A549 (cell line): Measurements from ENCODE around the gene MLXIPL. TPM values are rescaled to one million over a fixed set of nuclear protein-coding genes. Genes with fewer than 3 reads are reported as not detected.

Experiments
- ATAC-seq, 2 experiments: fragments of 200-7000 bp in 1 of 2; fragments of >200 bp in 1 of 2; cut with Nextera tagmentation in 1 of 2; cut with Tn5 transposase in 1 of 2; 3 replicates each; pipeline versions ENCODE4 v1.8.0 to v1.9.1; 2018 to 2020; ENCODE audit warnings: mild to moderate bottlenecking in 1 of 2, moderate library complexity in 1 of 2
- CTCF ChIA-PET: fragments of 300-600 bp; sonication (Branson Sonifier 250); formaldehyde crosslinking; extraction: SDS; loops from one replicate; lab custom pipeline; 2021; ENCODE audit warnings: antibody characterized with exemption, inconsistent platforms; lab: Yijun Ruan, JAX
- POLR2A ChIA-PET: fragments of 350-600 bp; formaldehyde crosslinking; extraction: SDS; loops from one replicate; lab custom pipeline; 2021; ENCODE audit warnings: antibody characterized with exemption, inconsistent platforms; lab: Yijun Ruan, JAX
- DNase-seq, 2 experiments: peaks; one replicate each; pipeline versions ENCODE4 v3.0.0 to v3.0.0-alpha.2; 2011 to 2016; ENCODE audit warnings: low read depth in 1 of 2, low spot score in 1 of 2
- FAIRE-seq: peaks from 2 replicates; lab custom pipeline; 2011; peaks lifted over from hg19 to GRCh38; lab: Jason Lieb, UNC
- H3K27ac ChIP-seq, 2 experiments: fragments of >200 bp; sonication (Bioruptor Twin); formaldehyde crosslinking; 3 replicates each; pipeline ENCODE4 v1.5.1; 2016 to 2017
- H3K4me1 ChIP-seq: fragments of >200 bp; sonication (Bioruptor Twin); formaldehyde crosslinking; 3 replicates; pipeline ENCODE4 v1.6.1; 2016
- H3K4me2 ChIP-seq: fragments of >200 bp; sonication (Bioruptor Twin); formaldehyde crosslinking; 3 replicates; pipeline ENCODE4 v1.6.1; 2016
- H3K4me3 ChIP-seq: fragments of >200 bp; sonication (Bioruptor Twin); formaldehyde crosslinking; 3 replicates; pipeline ENCODE4 v1.5.1; 2016
- H3K9me3 ChIP-seq: fragments of >200 bp; sonication (Bioruptor Twin); formaldehyde crosslinking; 3 replicates; pipeline ENCODE4 v1.6.1; 2016
- BHLHE40 ChIP-seq: IDR thresholded peaks from 2 replicates; pipeline ENCODE4 v1.6.1; 2012; ENCODE audit warnings: low read depth, low read length, inconsistent platforms
- CBX8 ChIP-seq: fragments of 200-600 bp; sonication (generic); IDR thresholded peaks from 2 replicates; pipeline ENCODE4 v1.6.1; 2016
- CEBPB ChIP-seq, 2 experiments: fragments of >200 bp in 1 of 2; sonication (Bioruptor Twin) in 1 of 2; formaldehyde crosslinking in 1 of 2; IDR thresholded peaks; 2 replicates each; pipeline ENCODE4 v1.6.1; 2012 to 2016
- EHF ChIP-seq: fragments of 250-450 bp; sonication (Bioruptor Pico); IDR thresholded peaks from 2 replicates; pipeline ENCODE4 v1.5.0; 2020; ENCODE audit warnings: mild to moderate bottlenecking
- FOSL2 ChIP-seq, 2 experiments: fragments of 450-650 bp in 1 of 2; fragments of >200 bp in 1 of 2; sonication (Bioruptor Twin) in 1 of 2; formaldehyde crosslinking; IDR thresholded peaks; 2 replicates each; pipeline versions ENCODE4 v1.5.0 to v1.6.1; 2016 to 2020; ENCODE audit warnings: mild to moderate bottlenecking in 1 of 2, moderate library complexity in 1 of 2
- FOXS1 ChIP-seq: fragments of 250-450 bp; sonication (Bioruptor Pico); IDR thresholded peaks from 2 replicates; pipeline ENCODE4 v1.5.0; 2020; ENCODE audit warnings: mild to moderate bottlenecking, moderate library complexity
- GATA3 ChIP-seq: IDR thresholded peaks from 2 replicates; pipeline ENCODE4 v1.6.1; 2012; ENCODE audit warnings: borderline replicate concordance
- HOXA7 ChIP-seq: fragments of 250-450 bp; sonication (Bioruptor Pico); IDR thresholded peaks from 2 replicates; pipeline ENCODE4 v1.5.0; 2020; ENCODE audit warnings: mild to moderate bottlenecking, moderate library complexity
- JUN ChIP-seq, 2 experiments: fragments of >200 bp; sonication (Bioruptor Twin); formaldehyde crosslinking; IDR thresholded peaks; 2 replicates in 1 of 2; 3 replicates in 1 of 2; pipeline ENCODE4 v1.6.1; 2016 to 2017
- KDM1A ChIP-seq: fragments of 200-600 bp; sonication (generic); IDR thresholded peaks from 2 replicates; pipeline ENCODE4 v1.6.1; 2016; ENCODE audit warnings: low read depth, mild to moderate bottlenecking
- MAZ ChIP-seq: fragments of 150-350 bp; IDR thresholded peaks from 2 replicates; pipeline ENCODE4 v1.6.1; 2014; ENCODE audit warnings: antibody characterized with exemption, low read depth, low read length, borderline replicate concordance
- NFE2L2 ChIP-seq: fragments of 150-350 bp; conservative IDR thresholded peaks from 2 replicates; pipeline ENCODE4 v1.6.1; 2014; ENCODE audit warnings: low read length
- PHF8 ChIP-seq: fragments of 200-600 bp; sonication (generic); IDR thresholded peaks from 2 replicates; pipeline ENCODE4 v1.6.1; 2016; ENCODE audit warnings: low read depth, mild to moderate bottlenecking, antibody characterized with exemption, moderate library complexity, borderline replicate concordance
- POLR2AphosphoS2 ChIP-seq: conservative IDR thresholded peaks from 2 replicates; pipeline ENCODE4 v1.6.1; 2012; ENCODE audit warnings: low read length, improper control_type of control experiment, inconsistent platforms
- RAD21 ChIP-seq, 2 experiments: fragments of >200 bp in 1 of 2; sonication (Bioruptor Twin) in 1 of 2; formaldehyde crosslinking in 1 of 2; IDR thresholded peaks in 1 of 2; conservative IDR thresholded peaks in 1 of 2; 2 replicates in 1 of 2; 3 replicates in 1 of 2; pipeline ENCODE4 v1.6.1; 2012 to 2018; ENCODE audit warnings: inconsistent platforms in 1 of 2
- RARB ChIP-seq: fragments of 250-450 bp; sonication (Bioruptor Pico); IDR thresholded peaks from 2 replicates; pipeline ENCODE4 v1.8.0; 2021; ENCODE audit warnings: mild to moderate bottlenecking, moderate library complexity
- RFX5 ChIP-seq: fragments of 450-650 bp; IDR thresholded peaks from 2 replicates; pipeline ENCODE4 v1.7.1; 2014; ENCODE audit warnings: antibody characterized with exemption, mild to moderate bottlenecking, moderate library complexity
- TP53 ChIP-seq: fragments of 250-450 bp; sonication (Bioruptor Pico); IDR thresholded peaks from 2 replicates; pipeline ENCODE4 v1.5.0; 2021; ENCODE audit warnings: mild to moderate bottlenecking, moderate library complexity
- ZFP36 ChIP-seq: fragments of 450-650 bp; IDR thresholded peaks from 2 replicates; pipeline ENCODE4 v1.6.1; 2014; ENCODE audit warnings: borderline replicate concordance; ENCODE audit not compliant: partially characterized antibody
- ZNF302 ChIP-seq: fragments of 250-450 bp; sonication (Bioruptor Pico); IDR thresholded peaks from 2 replicates; pipeline ENCODE4 v1.9.0; 2021; ENCODE audit warnings: inconsistent platforms, mild to moderate bottlenecking, moderate library complexity
- ZSCAN20 ChIP-seq: fragments of 250-450 bp; sonication (Bioruptor Pico); IDR thresholded peaks from 2 replicates; pipeline ENCODE4 v1.8.0; 2022; ENCODE audit warnings: mild to moderate bottlenecking, moderate library complexity
- WGBS: methylation state at CpG from one replicate; pipeline ENCODE4 v1.1.6; 2017; ENCODE audit errors: missing lambda C conversion rate; 5-methylcytosine and 5-hydroxymethylcytosine counted together
- polyA plus RNA-seq, 4 experiments: library from polyadenylated mRNA; depleted of rRNA in 3 of 4; stranded (reverse); fragments of >200 nt; fragmentation: RNase III in 1 of 4; extraction: RNeasy Plus Mini Kit Qiagen cat#74134 plus additional on column Dnase treatment in 1 of 4; gene quantifications; 2 replicates in 3 of 4; 3 replicates in 1 of 4; pipeline ENCODE4 v1.2.3, GENCODE V29; 2011 to 2017
- TF ChIP-seq, protein P1 (sequence below): fragments of 150-350 bp; IDR thresholded peaks from 2 replicates; pipeline ENCODE4 v1.6.1; 2014; ENCODE audit warnings: low read depth, mild to moderate bottlenecking, low read length
- TF ChIP-seq, protein P2 (sequence below): IDR thresholded peaks from 2 replicates; pipeline ENCODE4 v1.6.1; 2012; ENCODE audit warnings: low read depth, borderline replicate concordance
- TF ChIP-seq, protein P3 (sequence below): IDR thresholded peaks from 2 replicates; pipeline ENCODE4 v1.6.1; 2012
- TF ChIP-seq, protein P4 (sequence below): fragments of 250-450 bp; sonication (Bioruptor Pico); IDR thresholded peaks from 2 replicates; pipeline ENCODE4 v1.5.0; 2021; ENCODE audit warnings: mild to moderate bottlenecking, moderate library complexity, borderline replicate concordance
- TF ChIP-seq, protein P5 (sequence below): fragments of >200 bp; sonication (Bioruptor Twin); formaldehyde crosslinking; IDR thresholded peaks from 3 replicates; pipeline ENCODE4 v1.5.1; 2016

MLXIPL gene
- polyA plus RNA-seq, 2 of the 4 experiments (the other 2 are of a cell fraction) = 1.4 to 3.3 TPM

DNA sequence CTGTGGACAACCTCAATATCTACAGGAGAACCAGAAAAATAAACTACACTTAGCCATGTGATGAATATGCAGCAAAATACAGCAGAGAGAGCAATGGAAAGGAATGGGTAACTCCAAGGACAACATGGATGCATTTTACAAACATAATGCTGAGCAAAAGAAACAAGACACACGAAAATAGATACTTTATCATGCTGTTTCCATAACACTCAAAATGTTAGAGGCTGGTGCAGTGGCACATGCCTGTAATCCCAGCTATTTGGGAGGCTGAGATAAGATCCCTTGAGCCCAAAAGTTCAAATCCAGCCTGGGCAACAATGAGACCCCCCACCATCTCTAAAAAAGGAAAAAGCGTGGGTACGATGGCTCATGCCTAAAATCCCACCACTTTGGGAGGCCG lies 75.1 kb downstream of the MLXIPL start:
- WGBS = 88% methylated on average over 4 of the region's 4 CpGs
- FAIRE-seq (no peak), ATAC-seq (no peak), DNase-seq (no peak)
- no peak for TF ChIP-seq ZFP36
- no peak for TF ChIP-seq ZSCAN20 (CRISPR knock-in tag)
- TF ChIP-seq, protein P1, sequence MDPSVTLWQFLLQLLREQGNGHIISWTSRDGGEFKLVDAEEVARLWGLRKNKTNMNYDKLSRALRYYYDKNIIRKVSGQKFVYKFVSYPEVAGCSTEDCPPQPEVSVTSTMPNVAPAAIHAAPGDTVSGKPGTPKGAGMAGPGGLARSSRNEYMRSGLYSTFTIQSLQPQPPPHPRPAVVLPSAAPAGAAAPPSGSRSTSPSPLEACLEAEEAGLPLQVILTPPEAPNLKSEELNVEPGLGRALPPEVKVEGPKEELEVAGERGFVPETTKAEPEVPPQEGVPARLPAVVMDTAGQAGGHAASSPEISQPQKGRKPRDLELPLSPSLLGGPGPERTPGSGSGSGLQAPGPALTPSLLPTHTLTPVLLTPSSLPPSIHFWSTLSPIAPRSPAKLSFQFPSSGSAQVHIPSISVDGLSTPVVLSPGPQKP = no peak
- no peak for TF ChIP-seq RAD21 (conservative IDR thresholded peaks at IDR 0.05 in 1 of 2, IDR thresholded peaks at IDR 0.05 in 1 of 2)
- TF ChIP-seq POLR2AphosphoS2 = no peak
- no peak for TF ChIP-seq RARB (CRISPR knock-in tag)
- no peak for TF ChIP-seq NFE2L2
- TF ChIP-seq, protein P2, sequence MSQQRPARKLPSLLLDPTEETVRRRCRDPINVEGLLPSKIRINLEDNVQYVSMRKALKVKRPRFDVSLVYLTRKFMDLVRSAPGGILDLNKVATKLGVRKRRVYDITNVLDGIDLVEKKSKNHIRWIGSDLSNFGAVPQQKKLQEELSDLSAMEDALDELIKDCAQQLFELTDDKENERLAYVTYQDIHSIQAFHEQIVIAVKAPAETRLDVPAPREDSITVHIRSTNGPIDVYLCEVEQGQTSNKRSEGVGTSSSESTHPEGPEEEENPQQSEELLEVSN = no peak
- TF ChIP-seq, protein P3, sequence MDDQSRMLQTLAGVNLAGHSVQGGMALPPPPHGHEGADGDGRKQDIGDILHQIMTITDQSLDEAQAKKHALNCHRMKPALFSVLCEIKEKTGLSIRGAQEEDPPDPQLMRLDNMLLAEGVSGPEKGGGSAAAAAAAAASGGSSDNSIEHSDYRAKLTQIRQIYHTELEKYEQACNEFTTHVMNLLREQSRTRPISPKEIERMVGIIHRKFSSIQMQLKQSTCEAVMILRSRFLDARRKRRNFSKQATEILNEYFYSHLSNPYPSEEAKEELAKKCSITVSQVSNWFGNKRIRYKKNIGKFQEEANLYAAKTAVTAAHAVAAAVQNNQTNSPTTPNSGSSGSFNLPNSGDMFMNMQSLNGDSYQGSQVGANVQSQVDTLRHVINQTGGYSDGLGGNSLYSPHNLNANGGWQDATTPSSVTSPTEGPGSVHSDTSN = no peak
- TF ChIP-seq EHF (CRISPR knock-in tag) = no peak
- TF ChIP-seq JUN (IDR thresholded peaks at IDR 0.05) = no peak
- TF ChIP-seq MAZ = no peak
- Histone ChIP-seq H3K4me2 (no peak overlapping the region), H3K4me1 (no peaks in the 10 kb centered on the region), H3K4me3 (no peak overlapping the region), H3K27ac (no peak overlapping the region), H3K9me3 (no peaks in the 10 kb centered on the region)
- POLR2A ChIA-PET = interaction anchor here (0.7 kb wide), 1 partner anchor 12 kb away, joined by 3 read pairs; no protein-coding TSS in a partner anchor
- CTCF ChIA-PET = interaction anchor here (0.7 to 1.0 kb wide), 2 partner anchors 9 to 11 kb away, joined by 3 read pairs; no protein-coding TSS in a partner anchor

DNA sequence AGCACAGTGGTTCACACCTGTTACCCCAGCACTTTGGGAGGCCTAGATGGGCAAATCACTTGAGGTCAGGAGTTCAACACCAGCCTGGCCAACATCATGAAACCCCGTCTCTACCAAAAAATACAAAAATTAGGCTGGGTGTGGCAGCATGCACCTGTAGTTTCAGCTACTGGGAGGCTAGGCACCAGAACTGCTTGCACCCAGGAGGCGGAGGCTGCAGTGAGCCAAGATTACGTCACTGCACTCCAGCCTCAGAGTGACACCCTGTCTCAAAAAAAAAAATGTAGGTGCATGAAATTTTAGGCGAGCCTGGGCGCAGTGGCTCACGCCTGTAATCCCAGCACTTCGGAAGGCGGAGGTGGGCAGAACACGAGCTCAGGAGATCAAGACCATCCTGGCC lies 76.5 kb downstream of the MLXIPL start:
- no peak overlapping the region for H3K27ac ChIP-seq
- no peak overlapping the region for H3K4me3 ChIP-seq
- H3K4me1 ChIP-seq = no peaks in the 10 kb centered on the region
- CTCF ChIA-PET = interaction anchor here (1.0 to 1.9 kb wide), 3 partner anchors 25 to 187 kb away, joined by 3 to 5 read pairs (median 4); no protein-coding TSS in a partner anchor
- POLR2A ChIA-PET = interaction anchor here (1.7 kb wide), 1 partner anchor 9 kb away, joined by 9 read pairs; the partner anchor contains the start of gene BCL7B
- no peak for ATAC-seq
- no peaks in the 10 kb centered on the region for H3K9me3 ChIP-seq
- 91% methylated on average over 9 of the region's 9 CpGs for WGBS
- TF ChIP-seq, protein P4, sequence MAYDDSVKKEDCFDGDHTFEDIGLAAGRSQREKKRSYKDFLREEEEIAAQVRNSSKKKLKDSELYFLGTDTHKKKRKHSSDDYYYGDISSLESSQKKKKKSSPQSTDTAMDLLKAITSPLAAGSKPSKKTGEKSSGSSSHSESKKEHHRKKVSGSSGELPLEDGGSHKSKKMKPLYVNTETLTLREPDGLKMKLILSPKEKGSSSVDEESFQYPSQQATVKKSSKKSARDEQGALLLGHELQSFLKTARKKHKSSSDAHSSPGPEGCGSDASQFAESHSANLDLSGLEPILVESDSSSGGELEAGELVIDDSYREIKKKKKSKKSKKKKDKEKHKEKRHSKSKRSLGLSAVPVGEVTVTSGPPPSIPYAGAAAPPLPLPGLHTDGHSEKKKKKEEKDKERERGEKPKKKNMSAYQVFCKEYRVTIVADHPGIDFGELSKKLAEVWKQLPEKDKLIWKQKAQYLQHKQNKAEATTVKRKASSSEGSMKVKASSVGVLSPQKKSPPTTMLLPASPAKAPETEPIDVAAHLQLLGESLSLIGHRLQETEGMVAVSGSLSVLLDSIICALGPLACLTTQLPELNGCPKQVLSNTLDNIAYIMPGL (CRISPR knock-in tag) = no peak
- TF ChIP-seq CEBPB (IDR thresholded peaks at IDR 0.05) (no peak), CBX8 (no peak), FOXS1 (no peak), PHF8 (no peak), TP53 (CRISPR knock-in tag) (no peak), ZNF302 (CRISPR knock-in tag) (no peak), HOXA7 (CRISPR knock-in tag) (no peak), FOSL2 (IDR thresholded peaks at IDR 0.05) (no peak), FOSL2 (CRISPR knock-in tag; IDR thresholded peaks at IDR 0.05) (no peak), KDM1A (no peak), BHLHE40 (no peak), GATA3 (no peak), RFX5 (no peak)
- TF ChIP-seq, protein P5, sequence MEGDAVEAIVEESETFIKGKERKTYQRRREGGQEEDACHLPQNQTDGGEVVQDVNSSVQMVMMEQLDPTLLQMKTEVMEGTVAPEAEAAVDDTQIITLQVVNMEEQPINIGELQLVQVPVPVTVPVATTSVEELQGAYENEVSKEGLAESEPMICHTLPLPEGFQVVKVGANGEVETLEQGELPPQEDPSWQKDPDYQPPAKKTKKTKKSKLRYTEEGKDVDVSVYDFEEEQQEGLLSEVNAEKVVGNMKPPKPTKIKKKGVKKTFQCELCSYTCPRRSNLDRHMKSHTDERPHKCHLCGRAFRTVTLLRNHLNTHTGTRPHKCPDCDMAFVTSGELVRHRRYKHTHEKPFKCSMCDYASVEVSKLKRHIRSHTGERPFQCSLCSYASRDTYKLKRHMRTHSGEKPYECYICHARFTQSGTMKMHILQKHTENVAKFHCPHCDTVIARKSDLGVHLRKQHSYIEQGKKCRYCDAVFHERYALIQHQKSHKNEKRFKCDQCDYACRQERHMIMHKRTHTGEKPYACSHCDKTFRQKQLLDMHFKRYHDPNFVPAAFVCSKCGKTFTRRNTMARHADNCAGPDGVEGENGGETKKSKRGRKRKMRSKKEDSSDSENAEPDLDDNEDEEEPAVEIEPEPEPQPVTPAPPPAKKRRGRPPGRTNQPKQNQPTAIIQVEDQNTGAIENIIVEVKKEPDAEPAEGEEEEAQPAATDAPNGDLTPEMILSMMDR = no peak
- TF ChIP-seq, protein P1 = no peak
- FAIRE-seq = no peak
- H3K4me2 ChIP-seq = no peak overlapping the region
- no peak for DNase-seq
